GM12878 (cell line): ENCODE measurements around the gene SHROOM1.
"Not testable (repeated sequence)": the region's sequence is repeated elsewhere in the genome, so short reads cannot be mapped to it uniquely, and the experiment has no call there.

Experiments used
- ASH2L ChIP-seq: fragments of 300-600, 200-600 bp; sonication (generic); IDR thresholded peaks from 2 replicates; pipeline ENCODE4 v1.6.1; 2017; ENCODE audit warnings: low read depth, mild to moderate bottlenecking, borderline replicate concordance
- CBFB ChIP-seq: IDR thresholded peaks from 2 replicates; pipeline ENCODE4 v1.6.1; 2016; ENCODE audit warnings: antibody characterized with exemption, low read depth
- FOS ChIP-seq: IDR thresholded peaks from 3 replicates; pipeline ENCODE4 v1.6.1; 2011; ENCODE audit warnings: borderline replicate concordance; ENCODE audit not compliant: insufficient read length; ENCODE audit errors: extremely low read depth
- HDAC2 ChIP-seq: fragments of 200-600 bp; sonication (generic); IDR thresholded peaks from 2 replicates; pipeline ENCODE4 v1.6.1; 2017
- MEF2A ChIP-seq: IDR thresholded peaks from 2 replicates; pipeline ENCODE4 v1.6.1; 2011; ENCODE audit warnings: low read depth, mild to moderate bottlenecking, low read length, moderate library complexity; ENCODE audit not compliant: insufficient read depth
- NFIC ChIP-seq: IDR thresholded peaks from 2 replicates; pipeline ENCODE4 v1.6.1; 2012; ENCODE audit warnings: low read depth, mild to moderate bottlenecking, inconsistent platforms, low read length, moderate library complexity
- PML ChIP-seq: IDR thresholded peaks from 2 replicates; pipeline ENCODE4 v1.6.1; 2012; ENCODE audit warnings: low read length, inconsistent platforms
- POLR2A ChIP-seq: IDR thresholded peaks from 2 replicates; pipeline ENCODE4 v1.6.1; 2011; ENCODE audit warnings: low read depth, mild to moderate bottlenecking, low read length
- TAF1 ChIP-seq: IDR thresholded peaks from 2 replicates; pipeline ENCODE4 v1.6.1; 2011; ENCODE audit warnings: mild to moderate bottlenecking, low read depth, low read length, borderline replicate concordance
- USF2 ChIP-seq: IDR thresholded peaks from 2 replicates; pipeline ENCODE4 v1.6.1; 2011; ENCODE audit warnings: low read depth, low read length, improper control_type of control experiment, borderline replicate concordance
- ZBTB40 ChIP-seq: fragments of 450-650 bp; IDR thresholded peaks from 2 replicates; pipeline ENCODE4 v1.6.1; 2016; ENCODE audit warnings: mild to moderate bottlenecking, moderate library complexity, borderline replicate concordance
- TF ChIP-seq, protein P1 (sequence below): IDR thresholded peaks from 2 replicates; pipeline ENCODE4 v1.6.1; 2012; ENCODE audit warnings: low read depth, low read length, improper control_type of control experiment
- TF ChIP-seq, protein P2 (sequence below), 3 experiments: IDR thresholded peaks in 2 of 3; conservative IDR thresholded peaks in 1 of 3; 2 replicates each; pipeline ENCODE4 v1.5.1; 2011; ENCODE audit warnings: low read depth in 3 of 3, low read length in 3 of 3, mild to moderate bottlenecking in 3 of 3, control low read depth in 2 of 3, moderate library complexity in 2 of 3, inconsistent platforms in 1 of 3, mixed read lengths in 1 of 3; ENCODE audit not compliant: control insufficient read depth in 2 of 3, insufficient read depth in 1 of 3; ENCODE audit errors: extremely low read depth in 1 of 3

DNA sequence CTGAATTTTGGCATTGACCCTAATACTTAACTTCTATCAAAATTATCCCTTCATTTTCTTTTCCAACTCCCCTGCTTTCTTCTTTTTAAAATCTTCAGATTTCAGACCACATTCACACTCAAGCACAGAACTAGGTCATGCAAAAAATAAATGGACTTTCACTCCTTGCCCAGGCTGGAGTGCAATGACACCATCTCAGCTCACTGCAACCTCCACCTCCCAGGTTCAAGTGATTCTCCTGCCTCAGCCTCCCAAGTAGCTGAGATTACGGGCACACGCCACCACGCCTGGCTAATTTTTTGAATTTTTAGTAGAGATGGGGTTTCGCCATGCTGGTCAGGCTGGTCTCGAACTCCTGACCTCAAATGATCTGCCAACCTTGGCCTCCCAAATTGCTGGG lies 24.5 kb upstream of the SHROOM1 start:
- TF ChIP-seq MEF2A, FOS, NFIC, PML, TAF1, ZBTB40, HDAC2, USF2, POLR2A, CBFB, ASH2L: not testable (repeated sequence)
- TF ChIP-seq, protein P1, sequence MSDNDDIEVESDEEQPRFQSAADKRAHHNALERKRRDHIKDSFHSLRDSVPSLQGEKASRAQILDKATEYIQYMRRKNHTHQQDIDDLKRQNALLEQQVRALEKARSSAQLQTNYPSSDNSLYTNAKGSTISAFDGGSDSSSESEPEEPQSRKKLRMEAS, result not testable (repeated sequence)
- TF ChIP-seq, protein P2, sequence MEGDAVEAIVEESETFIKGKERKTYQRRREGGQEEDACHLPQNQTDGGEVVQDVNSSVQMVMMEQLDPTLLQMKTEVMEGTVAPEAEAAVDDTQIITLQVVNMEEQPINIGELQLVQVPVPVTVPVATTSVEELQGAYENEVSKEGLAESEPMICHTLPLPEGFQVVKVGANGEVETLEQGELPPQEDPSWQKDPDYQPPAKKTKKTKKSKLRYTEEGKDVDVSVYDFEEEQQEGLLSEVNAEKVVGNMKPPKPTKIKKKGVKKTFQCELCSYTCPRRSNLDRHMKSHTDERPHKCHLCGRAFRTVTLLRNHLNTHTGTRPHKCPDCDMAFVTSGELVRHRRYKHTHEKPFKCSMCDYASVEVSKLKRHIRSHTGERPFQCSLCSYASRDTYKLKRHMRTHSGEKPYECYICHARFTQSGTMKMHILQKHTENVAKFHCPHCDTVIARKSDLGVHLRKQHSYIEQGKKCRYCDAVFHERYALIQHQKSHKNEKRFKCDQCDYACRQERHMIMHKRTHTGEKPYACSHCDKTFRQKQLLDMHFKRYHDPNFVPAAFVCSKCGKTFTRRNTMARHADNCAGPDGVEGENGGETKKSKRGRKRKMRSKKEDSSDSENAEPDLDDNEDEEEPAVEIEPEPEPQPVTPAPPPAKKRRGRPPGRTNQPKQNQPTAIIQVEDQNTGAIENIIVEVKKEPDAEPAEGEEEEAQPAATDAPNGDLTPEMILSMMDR (IDR thresholded peaks at IDR 0.05 in 2 of 3, conservative IDR thresholded peaks at IDR 0.05 in 1 of 3; ENCODE audit: control insufficient read depth in 2 of 3, extremely low read depth in 1 of 3, insufficient read depth in 1 of 3, low read depth in 3 of 3, low read length in 3 of 3), result not testable (repeated sequence)
